PC-3 (cell line): ENCODE results near the gene MEGF6. TPM values are rescaled to one million over a fixed set of nuclear protein-coding genes. Genes with fewer than 3 reads are reported as not detected.

Experiments used
- ATAC-seq: fragments of 200-7000 bp; cut with Tn5 transposase; 2 replicates; pipeline ENCODE4 v1.9.1; 2020; ENCODE audit warnings: mild to moderate bottlenecking, moderate library complexity
- BruUV-seq: library from RNA; stranded (reverse); fragments of 400-500 nt; replicated peaks from 2 replicates; lab custom pipeline; 2021; lab: Mats Ljungman, UMichigan
- CTCF ChIA-PET: fragments of 300-600 bp; sonication (Branson Sonifier 250); formaldehyde crosslinking; loops from one replicate; lab custom pipeline; 2022; ENCODE audit warnings: antibody characterized with exemption; lab: Charles Lee
- POLR2A ChIA-PET: fragments of 300-600 bp; sonication (Branson Sonifier 250); formaldehyde crosslinking; loops from one replicate; lab custom pipeline; 2022; ENCODE audit warnings: antibody characterized with exemption; ENCODE audit not compliant: unreplicated experiment; lab: Charles Lee
- DNase-seq: peaks from one replicate; pipeline ENCODE4 v3.0.0-alpha.2; 2015
- H2AFZ ChIP-seq: fragments of 300-600 bp; sonication (generic); 2 replicates; pipeline ENCODE4 v1.6.0; 2016; ENCODE audit warnings: antibody characterized with exemption, low read length
- H3F3A ChIP-seq: fragments of 300-600 bp; sonication (generic); one replicate; pipeline ENCODE4 v1.6.0; 2017; ENCODE audit warnings: antibody characterized with exemption, low read length, control low read depth, mild to moderate bottlenecking; ENCODE audit not compliant: unreplicated experiment
- H3K27ac ChIP-seq: fragments of 300-600 bp; sonication (generic); 2 replicates; pipeline ENCODE4 v1.5.1; 2016; ENCODE audit warnings: mild to moderate bottlenecking, low read length
- H3K27me3 ChIP-seq: fragments of 300-600 bp; sonication (generic); 2 replicates; pipeline ENCODE4 v1.6.1; 2016; ENCODE audit warnings: low read length, mixed read lengths
- H3K36me3 ChIP-seq: fragments of 300-600 bp; sonication (generic); 2 replicates; pipeline ENCODE4 v1.6.1; 2016; ENCODE audit warnings: low read depth, mixed run types, low read length, mixed read lengths
- H3K4me1 ChIP-seq: fragments of 300-600 bp; sonication (generic); 2 replicates; pipeline ENCODE4 v1.5.1; 2016; ENCODE audit warnings: low read length; ENCODE audit not compliant: insufficient read depth
- H3K4me2 ChIP-seq: fragments of 300-600 bp; sonication (generic); 2 replicates; pipeline ENCODE4 v1.6.0; 2016; ENCODE audit warnings: low read length
- H3K4me3 ChIP-seq: fragments of 300-600 bp; sonication (generic); 2 replicates; pipeline ENCODE4 v1.5.1; 2016; ENCODE audit warnings: mild to moderate bottlenecking, low read length, mixed read lengths
- H3K79me2 ChIP-seq: fragments of 300-600 bp; sonication (generic); 2 replicates; pipeline ENCODE4 v1.6.1; 2017; ENCODE audit warnings: low read length, mixed read lengths
- H3K9ac ChIP-seq: fragments of 300-600 bp; sonication (generic); 2 replicates; pipeline ENCODE4 v1.6.0; 2016; ENCODE audit warnings: mild to moderate bottlenecking, low read length
- H3K9me2 ChIP-seq: fragments of 300-600 bp; sonication (generic); replicated peaks from 2 replicates; pipeline ENCODE4 v1.6.1; 2016; ENCODE audit warnings: mixed run types, low read length, mixed read lengths
- H3K9me3 ChIP-seq: fragments of 300-600 bp; sonication (generic); 2 replicates; pipeline ENCODE4 v1.6.1; 2016; ENCODE audit warnings: low read length, mixed read lengths
- H4K20me1 ChIP-seq: fragments of 300-600 bp; sonication (generic); 2 replicates; pipeline ENCODE4 v1.6.1; 2016; ENCODE audit warnings: low read length, mixed read lengths
- CTCF ChIP-seq: fragments of 300-600 bp; sonication (generic); conservative IDR thresholded peaks from 2 replicates; pipeline ENCODE4 v1.5.1; 2017; ENCODE audit warnings: antibody characterized with exemption, low read depth, mild to moderate bottlenecking, low read length
- EZH2 ChIP-seq: fragments of 300-600 bp; sonication (generic); IDR thresholded peaks from one replicate; pipeline ENCODE4 v1.6.1; 2017; ENCODE audit warnings: antibody characterized with exemption, mild to moderate bottlenecking, low read length; ENCODE audit not compliant: unreplicated experiment
- EZH2phosphoT487 ChIP-seq: fragments of 300-600 bp; sonication (generic); IDR thresholded peaks from 2 replicates; pipeline ENCODE4 v1.6.1; 2018; ENCODE audit warnings: mild to moderate bottlenecking, antibody characterized with exemption, low read length, borderline replicate concordance
- intact Hi-C: fragments of 100-400 bp; cut with micrococcal nuclease; formaldehyde crosslinking; loops from 2 replicates; pipeline ENCODE4 v1.9.0; 2023
- total RNA-seq: library from RNA; depleted of rRNA; stranded (reverse); fragments of >200 nt; gene quantifications from 2 replicates; pipeline ENCODE4 v1.2.3, GENCODE V29; 2014

Gene MEGF6
- total RNA-seq, 1 experiment from 2014 or later, result 32.5 TPM

GRCh38 chr1:3593745-3594144 lies 17.6 kb downstream of the MEGF6 start:
- no TSS peak for BruUV-seq
- no peaks in the 10 kb centered on the region for H3K36me3 ChIP-seq
- H3K9me2 ChIP-seq, result no peaks in the 10 kb centered on the region
- no peak overlapping the region for H3K4me3 ChIP-seq
- no peak overlapping the region for H2AFZ ChIP-seq
- no peak overlapping the region for H3K27ac ChIP-seq
- ATAC-seq, result no peak
- TF ChIP-seq CTCF (no peak), EZH2phosphoT487 (no peak), EZH2 (no peak)
- no peak overlapping the region for H3K4me2 ChIP-seq
- H3F3A ChIP-seq, result no peaks in the 10 kb centered on the region
- DNase-seq, result no peak
- intact Hi-C loops, result no loop called here
- H3K79me2 ChIP-seq, result no peaks in the 10 kb centered on the region
- no peaks in the 10 kb centered on the region for H3K4me1 ChIP-seq
- H3K9ac ChIP-seq, result no peak overlapping the region
- H4K20me1 ChIP-seq, result no peaks in the 10 kb centered on the region
- H3K9me3 ChIP-seq, result no peaks in the 10 kb centered on the region
- H3K27me3 ChIP-seq, result no peaks in the 10 kb centered on the region
- CTCF ChIA-PET, result no interaction called here
- POLR2A ChIA-PET, result no interaction called here

DNA sequence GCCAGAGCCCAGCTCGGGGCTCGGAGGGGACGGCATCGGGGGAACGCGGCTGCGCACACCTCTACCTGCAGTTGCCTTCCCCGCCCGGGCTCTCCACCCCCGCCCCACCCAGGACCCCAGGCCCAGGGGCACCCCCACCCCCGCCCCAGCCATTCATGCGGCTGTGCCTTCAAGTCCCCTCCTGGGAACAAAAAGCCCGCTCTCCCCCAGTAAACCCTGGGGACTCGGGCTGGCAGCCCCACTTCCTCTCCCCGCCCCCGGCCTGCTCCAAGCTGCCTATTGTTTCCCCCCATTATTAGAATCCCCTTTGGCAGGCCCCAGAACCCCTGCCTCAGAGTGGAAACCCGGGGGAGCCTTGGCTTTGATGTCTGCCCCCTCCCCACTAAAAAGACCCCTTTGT lies 18.0 kb downstream of the MEGF6 start:
- Histone ChIP-seq H3K4me2 (no peak overlapping the region), H3K9me2 (no peaks in the 10 kb centered on the region), H3K4me1 (no peaks in the 10 kb centered on the region), H3K4me3 (no peak overlapping the region), H3K27me3 (no peaks in the 10 kb centered on the region), H3K36me3 (no peaks in the 10 kb centered on the region), H4K20me1 (no peaks in the 10 kb centered on the region), H2AFZ (no peak overlapping the region), H3K9me3 (no peaks in the 10 kb centered on the region), H3K27ac (no peak overlapping the region), H3K9ac (no peak overlapping the region), H3F3A (no peaks in the 10 kb centered on the region), H3K79me2 (no peaks in the 10 kb centered on the region)
- TF ChIP-seq EZH2 (no peak), CTCF (no peak), EZH2phosphoT487 (no peak)
- intact Hi-C loops, result no loop called here
- POLR2A ChIA-PET, result no interaction called here
- CTCF ChIA-PET, result no interaction called here
- DNase-seq, result no peak
- BruUV-seq, result no TSS peak
- no peak for ATAC-seq

DNA sequence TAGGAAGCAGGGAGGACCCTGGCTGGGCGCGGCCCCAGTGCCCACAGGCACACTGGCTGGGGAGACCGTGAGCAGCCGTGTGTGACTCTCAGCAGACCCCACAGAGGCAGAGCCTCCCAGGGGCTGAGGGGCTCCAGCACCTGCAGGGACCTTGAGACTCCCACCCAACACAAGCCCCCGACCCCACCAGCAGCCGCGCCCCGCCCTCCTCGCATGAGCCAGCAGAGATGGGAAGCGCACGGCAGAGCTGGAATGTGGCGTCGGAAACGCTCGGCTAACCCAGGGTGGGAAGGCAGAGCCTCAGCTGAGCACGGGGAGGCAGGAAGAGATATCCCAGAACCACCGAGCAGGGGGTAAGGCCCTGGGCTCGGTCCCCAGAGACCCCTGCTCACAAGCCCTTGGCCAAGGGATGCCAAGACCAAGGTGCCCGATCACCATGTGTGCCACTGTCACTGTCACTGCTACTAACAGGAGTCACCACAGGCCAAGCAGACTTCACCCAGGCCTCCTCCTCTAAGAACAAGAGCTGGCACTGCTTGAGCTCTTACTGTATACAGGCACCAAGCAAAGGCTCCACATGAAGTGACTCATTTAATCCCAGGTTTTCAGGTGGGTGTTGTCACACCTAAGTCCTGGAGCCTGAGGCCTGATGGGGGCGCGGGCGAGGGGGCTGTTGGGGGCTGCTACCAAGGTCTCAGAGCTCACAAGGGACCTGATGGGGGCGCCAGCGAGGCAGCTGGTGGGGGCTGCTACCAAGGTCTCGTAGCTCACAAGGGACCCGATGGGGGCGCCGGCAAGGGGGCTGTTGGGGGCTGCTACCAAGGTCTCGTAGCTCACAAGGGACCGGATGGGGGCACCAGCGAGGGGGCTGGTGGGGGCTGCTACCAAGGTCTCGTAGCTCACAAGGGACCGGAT lies 20.1 kb downstream of the MEGF6 start:
- POLR2A ChIA-PET, result no interaction called here
- Histone ChIP-seq H3K9me2 (no peaks in the 10 kb centered on the region), H3K4me3 (no peak overlapping the region), H3K79me2 (no peaks in the 10 kb centered on the region), H3K27ac (no peak overlapping the region), H3K27me3 (no peaks in the 10 kb centered on the region), H3K9me3 (no peaks in the 10 kb centered on the region), H3K36me3 (no peaks in the 10 kb centered on the region), H3K4me2 (no peak overlapping the region), H3K9ac (no peak overlapping the region), H2AFZ (no peak overlapping the region), H4K20me1 (no peaks in the 10 kb centered on the region), H3K4me1 (peaks cover 10% of the 10 kb centered on the region), H3F3A (peaks cover 5% of the 10 kb centered on the region)
- no TSS peak for BruUV-seq
- CTCF ChIA-PET, result interaction anchor here (0.6 kb wide), 2 partner anchors 16 to 309 kb away, joined by 3 read pairs; no protein-coding TSS in a partner anchor
- DNase-seq, result no peak
- intact Hi-C loops, result no loop called here
- TF ChIP-seq CTCF (peak; percentile 44; the same call in 1 of the 2 replicates), EZH2phosphoT487 (no peak)
- no peak for ATAC-seq
